HG03457 (cell line): Measurements from ENCODE around the gene MAP7D3.
A peak's percentile ranks its signal among the peaks of the same experiment; 100 is the strongest.
"Not testable (repeated sequence)": the region's sequence is repeated elsewhere in the genome, so short reads cannot be mapped to it uniquely, and the experiment has no call there.

Experiments
- ATAC-seq: cut with Tn5 transposase; IDR thresholded peaks from one replicate; pipeline ENCODE4 v1.9.1; 2021; ENCODE audit warnings: moderate number of reproducible peaks; ENCODE audit not compliant: unreplicated experiment

MAP7D3 gene

DNA sequence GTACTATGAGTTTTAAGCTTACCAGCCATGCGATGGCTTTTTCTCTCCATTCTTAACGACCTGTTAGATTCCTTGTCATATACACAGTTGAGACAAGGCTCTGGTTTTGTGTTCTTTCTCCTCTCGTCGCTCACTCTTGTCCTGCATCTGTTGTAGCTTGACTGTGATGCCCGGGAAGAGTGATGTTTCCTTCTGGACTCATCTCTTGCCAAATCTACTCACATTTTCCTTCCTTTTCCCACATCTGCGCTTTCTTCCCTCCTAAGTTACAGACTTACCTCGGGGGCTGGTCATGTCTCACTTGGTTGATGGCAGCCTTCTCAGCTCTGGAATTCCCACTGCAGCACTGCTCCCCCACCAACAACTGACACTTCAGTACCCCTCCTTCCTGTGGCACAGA, 4.8 kb upstream of the MAP7D3 start:
- no peak for ATAC-seq

DNA sequence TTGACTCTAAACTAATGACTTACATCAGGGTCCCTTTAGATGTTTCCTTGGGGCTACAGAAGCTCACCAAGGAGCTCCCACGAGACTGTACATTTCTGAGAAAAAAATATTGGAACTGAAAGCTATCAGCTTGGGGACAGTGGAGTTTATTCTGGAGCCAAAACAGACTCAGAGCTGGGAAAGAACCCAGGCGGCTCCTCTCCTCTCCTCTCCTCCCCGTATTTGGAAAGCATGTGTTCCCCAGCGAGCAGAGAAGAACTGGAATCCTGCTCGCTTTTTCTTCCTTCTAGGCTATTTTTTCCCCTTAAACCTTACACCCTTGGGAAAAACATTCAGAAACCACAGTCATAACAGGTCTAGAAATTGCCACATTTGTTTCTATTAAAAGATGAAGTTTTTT, 4.3 kb upstream of the MAP7D3 start:
- ATAC-seq = no peak

DNA sequence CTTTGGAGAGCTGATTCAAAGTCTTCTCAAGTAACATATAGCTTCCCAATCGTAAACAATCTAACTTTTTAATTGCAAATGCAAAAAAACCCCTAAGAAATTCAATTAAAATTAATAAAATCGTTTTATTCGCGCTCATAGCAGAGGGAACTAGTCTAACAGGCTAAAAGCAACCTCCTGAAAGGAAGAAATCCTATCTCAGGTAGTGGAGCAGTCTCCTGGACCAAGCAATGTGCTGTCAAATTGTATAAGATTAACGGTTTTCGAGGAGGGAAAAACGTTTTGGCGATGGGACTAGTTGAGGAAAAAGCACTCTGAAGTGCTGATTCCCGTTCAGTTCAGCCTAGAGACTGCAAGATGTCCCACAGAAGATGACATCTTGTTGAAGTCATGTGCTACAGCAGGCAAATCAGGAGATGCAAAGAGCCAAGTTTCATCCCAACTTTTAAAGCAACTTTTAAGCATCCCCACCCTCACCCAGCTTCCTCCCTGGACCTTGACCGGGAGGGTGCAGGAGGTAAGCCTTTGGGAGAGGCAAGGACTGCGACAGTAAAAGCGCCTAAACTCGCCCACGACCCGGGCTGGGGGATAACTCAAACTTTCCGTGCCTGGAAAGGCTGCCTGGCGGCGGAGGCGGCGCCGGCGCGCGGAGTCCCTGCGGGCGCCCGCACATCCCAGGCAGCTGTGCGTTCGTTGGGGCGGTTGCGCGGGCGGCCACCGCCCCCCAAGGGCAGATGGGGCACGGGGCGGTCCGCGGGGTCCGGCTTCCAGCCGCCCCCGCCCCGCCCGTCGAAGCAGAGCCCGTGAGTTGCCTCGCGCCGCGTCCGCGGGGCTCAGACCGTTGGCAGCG, 784 bp downstream of the MAP7D3 start:
- ATAC-seq = peak; percentile 11

DNA sequence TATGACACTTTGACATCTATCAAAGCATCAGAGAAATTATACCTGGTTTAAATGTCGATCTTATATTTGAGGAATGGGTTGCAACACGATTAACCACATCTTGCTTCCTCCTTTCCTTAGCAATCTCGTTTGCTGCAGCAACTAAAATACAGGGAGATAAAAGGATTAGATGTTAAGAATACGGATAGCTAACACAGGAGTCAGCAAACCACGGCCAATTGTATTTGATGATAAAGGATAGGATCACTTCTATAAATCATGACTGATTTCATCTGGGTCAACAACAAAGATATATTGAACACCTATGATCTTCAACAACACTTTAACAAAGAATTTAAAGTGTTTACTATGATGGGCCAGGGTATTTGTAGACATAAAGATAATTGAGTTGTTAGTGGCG, 5.0 kb downstream of the MAP7D3 start:
- no peak for ATAC-seq

DNA sequence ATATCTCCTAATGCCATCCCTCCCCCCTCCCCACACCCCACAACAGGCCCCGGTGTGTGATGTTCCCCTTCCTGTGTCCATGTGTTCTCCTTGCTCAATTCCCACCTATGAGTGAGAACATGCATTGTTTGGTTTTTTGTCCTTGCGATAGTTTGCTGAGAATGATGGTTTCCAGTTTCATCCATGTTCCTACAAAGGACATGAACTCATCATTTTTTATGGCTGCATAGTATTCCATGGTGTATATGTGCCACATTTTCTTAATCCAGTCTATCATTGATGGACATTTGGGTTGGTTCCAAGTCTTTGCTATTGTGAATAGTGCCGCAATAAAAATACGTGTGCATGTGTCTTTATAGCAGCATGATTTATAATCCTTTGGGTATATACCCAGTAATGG, 13.4 kb downstream of the MAP7D3 start:
- not testable (repeated sequence) for ATAC-seq

GRCh38 chrX:136237074-136237473, 14.1 kb downstream of the MAP7D3 start:
- no peak for ATAC-seq

DNA sequence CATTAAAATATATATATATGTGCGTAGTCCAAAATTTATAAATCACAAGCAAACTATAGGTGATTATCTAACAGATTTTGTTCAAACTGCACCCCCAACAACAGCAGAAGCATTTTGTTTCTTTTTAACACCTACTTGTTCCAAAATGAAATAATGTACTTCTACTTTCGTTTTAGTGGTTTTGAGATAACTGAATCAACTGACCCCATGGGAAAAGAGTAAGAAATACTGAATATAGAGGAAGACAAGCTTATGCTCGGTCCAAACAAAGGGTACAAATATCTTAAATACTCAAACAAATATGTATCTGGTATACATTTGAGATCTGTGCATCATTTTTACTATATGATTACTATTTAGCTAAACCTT, 22.4 kb downstream of the MAP7D3 start:
- ATAC-seq = no peak

DNA sequence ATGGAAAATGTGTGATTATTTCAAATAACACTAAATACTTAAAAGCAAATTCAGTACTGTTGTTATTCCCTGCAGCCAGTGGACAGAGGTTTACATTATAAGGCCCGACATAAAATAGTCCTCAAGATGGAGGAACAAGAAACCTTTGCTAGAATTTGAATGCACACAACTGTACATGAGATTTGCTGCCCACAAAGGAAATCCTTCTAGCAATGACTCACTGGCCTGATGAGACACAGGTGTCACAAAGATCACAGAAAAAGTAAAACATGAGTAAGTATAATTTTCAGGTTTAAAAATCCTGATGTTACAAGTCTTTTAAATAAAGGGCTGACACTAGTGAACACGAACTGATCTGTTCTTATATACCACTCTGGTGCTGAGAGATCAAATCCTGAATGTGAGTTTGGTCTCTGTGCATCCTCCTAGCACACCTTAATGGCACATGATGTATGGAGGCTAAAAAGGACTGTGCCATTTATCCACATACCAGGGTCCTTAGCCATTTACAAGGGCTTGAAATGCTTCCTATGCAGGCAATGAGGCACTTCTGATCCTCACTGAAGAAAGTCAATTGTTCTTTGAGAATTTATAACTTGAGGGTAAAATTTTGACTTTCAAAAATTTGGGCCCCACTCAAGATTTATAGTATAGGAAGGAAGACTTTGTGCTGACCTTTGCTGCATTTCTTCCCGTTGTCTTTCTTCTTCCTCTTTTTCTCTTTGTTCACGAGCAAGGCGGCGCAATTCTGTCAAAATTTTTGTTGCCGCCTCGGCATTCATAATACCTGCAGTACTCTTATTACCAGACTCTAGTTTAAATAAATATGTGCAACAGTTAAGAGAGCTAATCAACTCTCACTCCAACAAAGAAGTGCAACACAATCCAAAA, 23.0 kb downstream of the MAP7D3 start:
- no peak for ATAC-seq

GRCh38 chrX:136227074-136227473, 24.1 kb downstream of the MAP7D3 start:
- no peak for ATAC-seq

DNA sequence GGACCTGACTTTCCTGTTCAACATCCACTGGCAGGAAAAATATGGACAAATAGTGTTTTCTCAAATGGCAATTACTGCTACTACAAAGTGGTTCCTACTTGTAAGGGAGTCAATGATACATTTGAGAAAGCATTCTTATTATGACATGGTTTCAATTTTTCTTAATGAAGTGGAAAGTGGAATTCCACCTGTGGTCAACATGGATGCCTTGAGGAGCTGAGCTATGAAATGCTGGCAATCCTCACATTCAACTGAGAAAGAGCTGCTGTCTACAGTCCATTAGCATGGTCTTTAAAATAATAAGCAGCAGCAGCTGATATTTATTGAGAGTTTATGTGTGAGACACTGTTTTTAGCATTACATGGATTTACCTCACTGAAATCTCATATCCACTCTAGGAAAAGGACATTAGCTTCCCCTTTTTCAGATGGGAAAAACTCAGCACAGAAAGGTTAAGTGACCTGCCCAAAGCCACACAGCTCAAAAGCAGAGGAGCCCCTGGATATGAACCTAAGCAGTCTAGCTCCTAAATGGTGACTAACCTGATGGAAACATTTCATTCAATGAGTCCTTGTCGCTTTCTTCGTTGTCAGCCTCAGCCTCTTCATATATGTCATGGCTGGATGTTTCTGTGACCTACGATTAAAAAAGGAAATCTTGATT, 29.2 kb downstream of the MAP7D3 start:
- no peak for ATAC-seq

- ATAC-seq = no peak
These were observed 30.2 kb downstream of the MAP7D3 start for GRCh38 chrX:136220951-136221350.

- ATAC-seq = no peak
These were observed 30.7 kb downstream of the MAP7D3 start for GRCh38 chrX:136220540-136220939.

DNA sequence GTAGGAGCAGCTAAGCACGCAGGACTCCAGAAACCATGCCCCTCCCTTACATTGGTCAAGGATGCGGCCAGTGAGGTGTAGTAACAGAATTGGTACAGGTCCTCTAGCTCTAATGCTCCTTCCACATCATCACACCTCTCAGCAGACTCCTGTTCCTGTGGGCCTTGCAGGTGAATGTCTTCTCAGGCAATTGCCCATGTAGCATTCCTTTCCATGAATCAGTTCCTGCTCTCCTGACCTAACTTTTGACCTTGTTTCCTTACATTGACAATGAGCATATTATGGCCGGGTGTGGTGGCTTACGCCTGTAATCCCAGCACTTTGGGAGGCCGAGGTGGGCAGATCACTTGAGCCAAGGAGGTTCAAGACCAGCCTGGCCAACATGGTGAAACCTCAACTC, 31.3 kb downstream of the MAP7D3 start:
- ATAC-seq = no peak

DNA sequence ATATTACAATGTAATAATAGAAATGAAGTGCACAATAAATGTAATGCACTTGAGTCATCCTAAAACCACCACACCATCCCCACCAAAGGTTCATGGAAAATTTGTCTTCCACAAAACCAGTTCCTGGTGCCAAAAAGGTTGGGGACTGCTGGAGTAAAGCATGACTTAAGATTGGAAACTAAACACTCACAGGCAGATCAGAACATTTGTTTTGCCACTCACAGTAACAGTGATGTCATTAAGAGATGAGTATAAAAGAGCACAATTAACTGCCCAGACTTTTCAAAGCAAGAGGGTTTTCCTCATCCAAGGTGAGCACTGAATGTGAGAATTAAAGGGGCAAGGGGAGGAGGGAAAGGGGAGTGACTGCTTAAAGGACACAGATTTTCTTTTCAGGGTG, 35.6 kb downstream of the MAP7D3 start:
- no peak for ATAC-seq

GRCh38 chrX:136214551-136214950, 36.6 kb downstream of the MAP7D3 start:
- no peak for ATAC-seq

DNA sequence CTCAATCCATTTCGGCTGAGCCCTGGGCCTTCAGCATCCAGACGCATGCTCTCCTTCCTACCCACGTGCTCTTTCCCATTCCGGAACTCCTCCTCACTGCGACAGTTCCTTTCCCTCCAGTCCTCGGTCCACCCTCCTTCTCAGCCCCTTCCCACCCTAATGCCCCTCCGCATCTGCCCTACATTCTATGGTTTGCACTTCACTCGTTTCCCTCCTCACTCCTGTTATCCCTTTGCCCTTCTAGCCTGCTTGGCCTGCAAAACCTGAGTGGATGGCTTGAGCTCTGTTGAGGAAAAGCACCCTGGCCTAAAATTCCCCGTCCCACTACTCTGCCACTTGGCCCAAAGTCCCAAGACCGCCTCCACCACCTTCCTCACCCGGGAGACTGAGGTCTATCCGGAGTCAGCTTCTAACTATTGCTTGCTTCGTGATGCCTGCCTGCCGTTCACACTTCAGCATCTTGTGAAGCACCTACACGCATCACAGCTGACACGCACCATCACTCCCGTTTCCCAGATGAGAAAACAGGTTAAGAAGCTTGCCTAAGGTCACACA, 38.6 kb downstream of the MAP7D3 start:
- ATAC-seq = no peak

- ATAC-seq = no peak
These were observed 39.2 kb downstream of the MAP7D3 start for GRCh38 chrX:136211766-136212556.

DNA sequence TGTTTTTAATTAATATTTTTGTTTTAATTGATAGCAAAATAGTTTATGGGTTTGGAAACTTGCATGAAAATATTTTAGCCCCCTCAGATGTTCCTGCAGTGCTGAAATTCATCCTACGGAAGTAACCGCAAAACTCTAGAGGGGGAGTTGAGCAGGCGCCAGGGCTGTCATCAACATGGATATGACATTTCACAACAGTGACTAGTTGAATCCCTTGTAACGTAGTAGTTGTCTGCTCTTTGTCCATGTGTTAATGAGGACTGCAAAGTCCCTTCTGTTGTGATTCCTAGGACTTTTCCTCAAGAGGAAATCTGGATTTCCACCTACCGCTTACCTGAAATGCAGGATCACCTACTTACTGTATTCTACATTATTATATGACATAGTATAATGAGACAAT, 40.4 kb downstream of the MAP7D3 start:
- no peak for ATAC-seq

GRCh38 chrX:136210243-136210642, 41.0 kb downstream of the MAP7D3 start:
- ATAC-seq = no peak

- no peak for ATAC-seq
These were observed 41.4 kb downstream of the MAP7D3 start for GRCh38 chrX:136209751-136210150.
